T-helper 1 cell treated with Interleukin-12 subunit alpha and Interleukin-12 subunit beta and Interleukin-4 antibody, amounts not matched to agents 30 μg/mL and 1 μg/mL, for 36 hours (primary cell): ENCODE measurements around the gene CRACDL.

Source experiments
- H3K27ac Mint-ChIP-seq: one replicate; pipeline ENCODE4 v1.8.0; 2021; ENCODE audit warnings: mild to moderate bottlenecking, mixed read lengths
- H3K27me3 Mint-ChIP-seq: one replicate; pipeline ENCODE4 v1.8.0; 2021; ENCODE audit warnings: low read depth, mixed read lengths
- H3K36me3 Mint-ChIP-seq: one replicate; pipeline ENCODE4 v1.8.0; 2021; ENCODE audit warnings: low read depth, mixed read lengths
- H3K4me1 Mint-ChIP-seq: one replicate; pipeline ENCODE4 v1.8.0; 2021; ENCODE audit warnings: low read depth, mixed read lengths
- H3K4me3 Mint-ChIP-seq: one replicate; pipeline ENCODE4 v1.8.0; 2021; ENCODE audit warnings: mild to moderate bottlenecking, moderate library complexity, mixed read lengths
- H3K9me3 Mint-ChIP-seq: one replicate; pipeline ENCODE4 v1.8.0; 2021; ENCODE audit warnings: mixed read lengths

The CRACDL gene

GRCh38 chr2:98852932-98853331 is 83.1 kb downstream of the CRACDL start:
- Mint-ChIP-seq H3K27ac (no peak overlapping the region), H3K4me3 (no peak overlapping the region), H3K27me3 (peaks cover 65% of the 10 kb centered on the region), H3K4me1 (peaks cover 4% of the 10 kb centered on the region), H3K9me3 (peaks cover 7% of the 10 kb centered on the region), H3K36me3 (peaks cover 2% of the 10 kb centered on the region)

GRCh38 chr2:98850074-98850473 is 86.0 kb downstream of the CRACDL start:
- H3K27ac Mint-ChIP-seq = no peak overlapping the region
- H3K9me3 Mint-ChIP-seq = peaks cover 3% of the 10 kb centered on the region
- H3K27me3 Mint-ChIP-seq = peaks cover 46% of the 10 kb centered on the region
- no peak overlapping the region for H3K4me3 Mint-ChIP-seq
- H3K4me1 Mint-ChIP-seq = peaks cover 4% of the 10 kb centered on the region
- H3K36me3 Mint-ChIP-seq = peaks cover 2% of the 10 kb centered on the region

GRCh38 chr2:98849113-98849512 is 86.9 kb downstream of the CRACDL start:
- H3K4me3 Mint-ChIP-seq = no peak overlapping the region

GRCh38 chr2:98847853-98848252 is 88.2 kb downstream of the CRACDL start:
- Mint-ChIP-seq H3K9me3 (no peaks in the 10 kb centered on the region), H3K4me1 (peaks cover 2% of the 10 kb centered on the region), H3K27me3 (peaks cover 46% of the 10 kb centered on the region), H3K27ac (no peak overlapping the region), H3K4me3 (no peak overlapping the region), H3K36me3 (no peaks in the 10 kb centered on the region)

More at GRCh38 chr2:98849113-98849512, 86.9 kb downstream of the CRACDL start:
- no peak overlapping the region for H3K27ac Mint-ChIP-seq
- H3K27me3 Mint-ChIP-seq = peaks cover 44% of the 10 kb centered on the region
- H3K9me3 Mint-ChIP-seq = no peaks in the 10 kb centered on the region
- peaks cover 4% of the 10 kb centered on the region for H3K4me1 Mint-ChIP-seq
- peaks cover 2% of the 10 kb centered on the region for H3K36me3 Mint-ChIP-seq

- Mint-ChIP-seq H3K27me3 (peaks cover 45% of the 10 kb centered on the region), H3K4me1 (no peaks in the 10 kb centered on the region), H3K27ac (no peak overlapping the region), H3K36me3 (no peaks in the 10 kb centered on the region), H3K9me3 (no peaks in the 10 kb centered on the region), H3K4me3 (no peak overlapping the region)
Measured at GRCh38 chr2:98846041-98846440, 90.0 kb downstream of the CRACDL start.

GRCh38 chr2:98842136-98842535 is 93.9 kb downstream of the CRACDL start:
- Mint-ChIP-seq H3K4me3 (no peak overlapping the region), H3K4me1 (peaks cover 3% of the 10 kb centered on the region), H3K9me3 (no peaks in the 10 kb centered on the region), H3K36me3 (no peaks in the 10 kb centered on the region), H3K27me3 (peaks cover 52% of the 10 kb centered on the region), H3K27ac (no peak overlapping the region)

- H3K4me1 Mint-ChIP-seq = peaks cover 24% of the 10 kb centered on the region
- no peaks in the 10 kb centered on the region for H3K36me3 Mint-ChIP-seq
- H3K27ac Mint-ChIP-seq = no peak overlapping the region
- no peak overlapping the region for H3K4me3 Mint-ChIP-seq
- peaks cover 50% of the 10 kb centered on the region for H3K27me3 Mint-ChIP-seq
- no peaks in the 10 kb centered on the region for H3K9me3 Mint-ChIP-seq
Measured at GRCh38 chr2:98839292-98839691, 96.7 kb downstream of the CRACDL start.

GRCh38 chr2:98835831-98836385 is 100.1 kb downstream of the CRACDL start:
- Mint-ChIP-seq H3K9me3 (no peaks in the 10 kb centered on the region), H3K4me1 (peaks cover 41% of the 10 kb centered on the region), H3K27ac (peak overlapping the region; percentile 81), H3K4me3 (peak overlapping the region; percentile 61), H3K36me3 (no peaks in the 10 kb centered on the region), H3K27me3 (peaks cover 19% of the 10 kb centered on the region)

GRCh38 chr2:98833917-98834263 is 102.1 kb downstream of the CRACDL start:
- Mint-ChIP-seq H3K4me1 (peaks cover 56% of the 10 kb centered on the region), H3K9me3 (no peaks in the 10 kb centered on the region), H3K27me3 (no peaks in the 10 kb centered on the region), H3K27ac (peak overlapping the region; percentile 23), H3K4me3 (no peak overlapping the region), H3K36me3 (no peaks in the 10 kb centered on the region)

GRCh38 chr2:98833172-98833916 is 102.7 kb downstream of the CRACDL start:
- Mint-ChIP-seq H3K27ac (peak overlapping the region; percentile 23), H3K36me3 (no peaks in the 10 kb centered on the region), H3K27me3 (no peaks in the 10 kb centered on the region), H3K4me1 (peaks cover 61% of the 10 kb centered on the region), H3K9me3 (no peaks in the 10 kb centered on the region), H3K4me3 (no peak overlapping the region)

- no peak overlapping the region for H3K27ac Mint-ChIP-seq
- H3K4me3 Mint-ChIP-seq = no peak overlapping the region
- H3K36me3 Mint-ChIP-seq = no peaks in the 10 kb centered on the region
- H3K9me3 Mint-ChIP-seq = no peaks in the 10 kb centered on the region
- no peaks in the 10 kb centered on the region for H3K27me3 Mint-ChIP-seq
- H3K4me1 Mint-ChIP-seq = peaks cover 67% of the 10 kb centered on the region
Measured at GRCh38 chr2:98832172-98832571, 103.9 kb downstream of the CRACDL start.

GRCh38 chr2:98830571-98831145 is 105.4 kb downstream of the CRACDL start:
- H3K27ac Mint-ChIP-seq = no peak overlapping the region
- no peaks in the 10 kb centered on the region for H3K9me3 Mint-ChIP-seq
- H3K27me3 Mint-ChIP-seq = no peaks in the 10 kb centered on the region
- no peaks in the 10 kb centered on the region for H3K36me3 Mint-ChIP-seq
- H3K4me3 Mint-ChIP-seq = no peak overlapping the region
- peaks cover 61% of the 10 kb centered on the region for H3K4me1 Mint-ChIP-seq

GRCh38 chr2:98829581-98830270 is 106.3 kb downstream of the CRACDL start:
- no peak overlapping the region for H3K4me3 Mint-ChIP-seq
- H3K27me3 Mint-ChIP-seq = no peaks in the 10 kb centered on the region
- no peaks in the 10 kb centered on the region for H3K9me3 Mint-ChIP-seq
- peaks cover 57% of the 10 kb centered on the region for H3K4me1 Mint-ChIP-seq
- no peaks in the 10 kb centered on the region for H3K36me3 Mint-ChIP-seq
- H3K27ac Mint-ChIP-seq = peak overlapping the region; percentile 59

- Mint-ChIP-seq H3K9me3 (no peaks in the 10 kb centered on the region), H3K4me3 (peak overlapping the region; percentile 57), H3K4me1 (peaks cover 55% of the 10 kb centered on the region), H3K27me3 (no peaks in the 10 kb centered on the region), H3K36me3 (no peaks in the 10 kb centered on the region), H3K27ac (peak overlapping the region; percentile 70)
Measured at GRCh38 chr2:98828793-98829371, 107.1 kb downstream of the CRACDL start.
